ENCODE results near the gene LYG2.
"Not testable (repeated sequence)": the region's sequence is repeated elsewhere in the genome, so short reads cannot be mapped to it uniquely, and the experiment has no call there.

DNA sequence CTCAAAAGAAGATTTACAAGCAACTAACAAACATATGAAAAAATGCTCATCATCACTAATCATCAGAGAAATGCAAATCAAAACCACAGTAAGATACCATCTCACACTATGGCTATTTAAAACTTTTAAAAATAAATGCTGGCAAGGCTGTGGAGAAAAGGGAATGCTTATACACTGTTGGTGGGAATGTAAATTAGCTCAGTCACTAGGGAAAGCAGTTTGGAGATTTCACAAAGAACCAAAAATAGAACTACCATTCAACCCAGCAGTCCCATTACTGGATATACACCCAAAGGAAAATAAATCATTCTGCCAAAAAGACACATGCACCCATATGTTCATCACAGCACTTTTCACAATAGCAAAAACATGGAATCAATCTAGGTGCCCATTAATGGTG is 22.3 kb downstream of the LYG2 start:
- TF ChIP-seq EZH2 (IDR thresholded peaks at IDR 0.05; ENCODE audit: low read length): not testable (repeated sequence)
- TF ChIP-seq, protein P1, sequence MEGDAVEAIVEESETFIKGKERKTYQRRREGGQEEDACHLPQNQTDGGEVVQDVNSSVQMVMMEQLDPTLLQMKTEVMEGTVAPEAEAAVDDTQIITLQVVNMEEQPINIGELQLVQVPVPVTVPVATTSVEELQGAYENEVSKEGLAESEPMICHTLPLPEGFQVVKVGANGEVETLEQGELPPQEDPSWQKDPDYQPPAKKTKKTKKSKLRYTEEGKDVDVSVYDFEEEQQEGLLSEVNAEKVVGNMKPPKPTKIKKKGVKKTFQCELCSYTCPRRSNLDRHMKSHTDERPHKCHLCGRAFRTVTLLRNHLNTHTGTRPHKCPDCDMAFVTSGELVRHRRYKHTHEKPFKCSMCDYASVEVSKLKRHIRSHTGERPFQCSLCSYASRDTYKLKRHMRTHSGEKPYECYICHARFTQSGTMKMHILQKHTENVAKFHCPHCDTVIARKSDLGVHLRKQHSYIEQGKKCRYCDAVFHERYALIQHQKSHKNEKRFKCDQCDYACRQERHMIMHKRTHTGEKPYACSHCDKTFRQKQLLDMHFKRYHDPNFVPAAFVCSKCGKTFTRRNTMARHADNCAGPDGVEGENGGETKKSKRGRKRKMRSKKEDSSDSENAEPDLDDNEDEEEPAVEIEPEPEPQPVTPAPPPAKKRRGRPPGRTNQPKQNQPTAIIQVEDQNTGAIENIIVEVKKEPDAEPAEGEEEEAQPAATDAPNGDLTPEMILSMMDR (optimal IDR thresholded peaks at IDR 0.05 in 1 of 3, IDR thresholded peaks at IDR 0.05 in 1 of 3, conservative IDR thresholded peaks at IDR 0.05 in 1 of 3; ENCODE audit: extremely low read depth in 1 of 3, insufficient read depth in 2 of 3, low read length in 3 of 3): not testable (repeated sequence)

All from keratinocyte (primary cell).